H9 (cell line): ENCODE data around the gene SRP54. TPM values are rescaled to one million over a fixed set of nuclear protein-coding genes. Genes with fewer than 3 reads are reported as not detected.
"Not testable (repeated sequence)": the region's sequence is repeated elsewhere in the genome, so short reads cannot be mapped to it uniquely, and the experiment has no call there.

ENCODE experiments used
- DNase-seq: peaks from one replicate; pipeline ENCODE4 v3.0.0-alpha.2; 2017
- H2AFZ ChIP-seq: one replicate; pipeline ENCODE4 v1.6.1; 2013; ENCODE audit warnings: mild to moderate bottlenecking, low read length, control low read depth, moderate library complexity
- H2AK5ac ChIP-seq: 2 replicates; pipeline ENCODE4 v1.6.1; 2013; ENCODE audit warnings: low read length, control low read depth, mixed read lengths; ENCODE audit not compliant: insufficient read length
- H2BK120ac ChIP-seq: one replicate; pipeline ENCODE4 v1.6.1; 2013; ENCODE audit warnings: low read depth, mild to moderate bottlenecking, low read length, control low read depth, inconsistent platforms; ENCODE audit not compliant: poor library complexity, severe bottlenecking
- H2BK12ac ChIP-seq: 2 replicates; pipeline ENCODE4 v1.6.1; 2013; ENCODE audit warnings: low read length, control low read depth, mixed read lengths, low read depth; ENCODE audit not compliant: insufficient read length
- H2BK15ac ChIP-seq: 2 replicates; pipeline ENCODE4 v1.6.1; 2013; ENCODE audit warnings: low read depth, low read length, control low read depth
- H2BK20ac ChIP-seq: one replicate; pipeline ENCODE4 v1.6.1; 2013; ENCODE audit warnings: low read depth, mild to moderate bottlenecking, low read length, control low read depth, inconsistent platforms; ENCODE audit not compliant: poor library complexity, severe bottlenecking
- H2BK5ac ChIP-seq: 2 replicates; pipeline ENCODE4 v1.6.1; 2013; ENCODE audit warnings: low read length, control low read depth, mixed read lengths; ENCODE audit not compliant: insufficient read length
- H3K14ac ChIP-seq: 2 replicates; pipeline ENCODE4 v1.6.1; 2013; ENCODE audit warnings: low read length, control low read depth; ENCODE audit not compliant: insufficient read depth
- H3K18ac ChIP-seq: 2 replicates; pipeline ENCODE4 v1.6.1; 2013; ENCODE audit warnings: low read depth, mild to moderate bottlenecking, mixed read lengths, low read length, control low read depth; ENCODE audit not compliant: insufficient read length
- H3K23ac ChIP-seq: 2 replicates; pipeline ENCODE4 v1.6.1; 2013; ENCODE audit warnings: low read length, control low read depth, mixed read lengths, low read depth; ENCODE audit not compliant: insufficient read length
- H3K23me2 ChIP-seq: 2 replicates; pipeline ENCODE4 v1.6.1; 2013; ENCODE audit warnings: low read depth, mild to moderate bottlenecking, mixed read lengths, low read length, control low read depth; ENCODE audit not compliant: insufficient read length, poor library complexity, severe bottlenecking
- H3K27ac ChIP-seq: 2 replicates; pipeline ENCODE4 v1.5.1; 2013; ENCODE audit warnings: low read length, control low read depth, mixed read lengths, low read depth; ENCODE audit not compliant: insufficient read length
- H3K27me3 ChIP-seq: 2 replicates; pipeline ENCODE4 v1.6.1; 2013; ENCODE audit warnings: low read length, control low read depth, inconsistent platforms; ENCODE audit not compliant: insufficient read depth
- H3K4ac ChIP-seq: 2 replicates; pipeline ENCODE4 v1.6.1; 2013; ENCODE audit warnings: low read depth, mild to moderate bottlenecking, control low read depth, inconsistent platforms, low read length, moderate library complexity
- H3K4me1 ChIP-seq: 2 replicates; pipeline ENCODE4 v1.6.1; 2013; ENCODE audit warnings: low read length, control low read depth, inconsistent platforms; ENCODE audit not compliant: insufficient read depth
- H3K4me2 ChIP-seq: 2 replicates; pipeline ENCODE4 v1.6.1; 2013; ENCODE audit warnings: low read length, control low read depth, mixed read lengths; ENCODE audit not compliant: insufficient read length, insufficient read depth
- H3K56ac ChIP-seq: 2 replicates; pipeline ENCODE4 v1.6.1; 2013; ENCODE audit warnings: low read depth, mild to moderate bottlenecking, mixed read lengths, low read length, control low read depth; ENCODE audit not compliant: insufficient read length
- H3K79me1 ChIP-seq: 2 replicates; pipeline ENCODE4 v1.6.1; 2013; ENCODE audit warnings: low read depth, mild to moderate bottlenecking, moderate library complexity, low read length, control low read depth, inconsistent platforms; ENCODE audit not compliant: insufficient read depth, poor library complexity, severe bottlenecking
- H3K79me2 ChIP-seq: 2 replicates; pipeline ENCODE4 v1.6.1; 2013; ENCODE audit warnings: low read length, control low read depth, inconsistent platforms; ENCODE audit not compliant: insufficient read depth
- H3K9ac ChIP-seq: 2 replicates; pipeline ENCODE4 v1.6.1; 2013; ENCODE audit warnings: low read length, control low read depth, mixed read lengths; ENCODE audit not compliant: insufficient read length; ENCODE audit errors: extremely low read depth
- H3K9me3 ChIP-seq: one replicate; pipeline ENCODE4 v1.6.1; 2013; ENCODE audit warnings: low read depth, low read length, inconsistent platforms; ENCODE audit not compliant: control insufficient read depth
- H3T11ph ChIP-seq: one replicate; pipeline ENCODE4 v1.6.1; 2013; ENCODE audit warnings: mild to moderate bottlenecking, low read length, control low read depth, inconsistent platforms
- H4K20me1 ChIP-seq: one replicate; pipeline ENCODE4 v1.6.1; 2013; ENCODE audit not compliant: control insufficient read depth, insufficient read length, insufficient read depth
- H4K5ac ChIP-seq: 2 replicates; pipeline ENCODE4 v1.6.1; 2013; ENCODE audit warnings: low read depth, mild to moderate bottlenecking, mixed read lengths, low read length, control low read depth; ENCODE audit not compliant: insufficient read length
- H4K8ac ChIP-seq: replicated peaks from 2 replicates; pipeline ENCODE4 v1.6.1; 2013; ENCODE audit warnings: low read length, control low read depth, mixed read lengths, low read depth; ENCODE audit not compliant: insufficient read length
- H4K91ac ChIP-seq: 2 replicates; pipeline ENCODE4 v1.6.1; 2013; ENCODE audit warnings: low read depth, mild to moderate bottlenecking, moderate library complexity, mixed read lengths, low read length, control low read depth; ENCODE audit not compliant: insufficient read length
- H3K27ac Mint-ChIP-seq, 3 experiments: 2 replicates in 2 of 3; 3 replicates in 1 of 3; pipeline ENCODE4 v1.8.0; 2020 to 2021; ENCODE audit warnings: mixed read lengths in 3 of 3, mild to moderate bottlenecking in 1 of 3, moderate library complexity in 1 of 3
- H3K27me3 Mint-ChIP-seq: 2 replicates; pipeline ENCODE4 v1.8.0; 2021; ENCODE audit warnings: low read depth, mild to moderate bottlenecking, moderate library complexity, mixed read lengths
- H3K36me3 Mint-ChIP-seq, 3 experiments: 2 replicates in 2 of 3; 3 replicates in 1 of 3; pipeline ENCODE4 v1.8.0; 2020 to 2021; ENCODE audit warnings: low read depth in 3 of 3, mixed read lengths in 3 of 3; ENCODE audit not compliant: insufficient read depth in 1 of 3
- H3K4me1 Mint-ChIP-seq, 2 experiments: 2 replicates each; pipeline ENCODE4 v1.8.0; 2020; ENCODE audit warnings: mixed read lengths in 2 of 2
- H3K4me3 Mint-ChIP-seq, 2 experiments: 2 replicates in 1 of 2; 3 replicates in 1 of 2; pipeline ENCODE4 v1.8.0; 2020 to 2021; ENCODE audit warnings: mild to moderate bottlenecking in 2 of 2, mixed read lengths in 2 of 2, moderate library complexity in 1 of 2
- H3K9me3 Mint-ChIP-seq, 2 experiments: 2 replicates in 1 of 2; 3 replicates in 1 of 2; pipeline ENCODE4 v1.8.0; 2020; ENCODE audit warnings: mild to moderate bottlenecking in 2 of 2, mixed read lengths in 2 of 2, moderate library complexity in 1 of 2
- CTCF ChIP-seq: fragments of 200-600 bp; sonication (generic); conservative IDR thresholded peaks from 3 replicates; pipeline ENCODE4 v1.8.0; 2021; ENCODE audit warnings: antibody characterized with exemption, mild to moderate bottlenecking
- WGBS: extraction: QIAGEN DNeasy Blood & Tissue Kit; methylation state at CpG from one replicate; pipeline ENCODE4 v1.1.7; 2013; ENCODE audit warnings: missing lambda C conversion rate, low lambda C conversion rate, mixed read lengths; ENCODE audit not compliant: insufficient read length; ENCODE audit errors: extremely low coverage; 5-methylcytosine and 5-hydroxymethylcytosine counted together
- total RNA-seq: library from RNA; stranded (reverse); gene quantifications from 2 replicates; pipeline ENCODE4 v1.2.1, GENCODE V29; 2021

SRP54 gene
- total RNA-seq, 1 experiment from 2014 or later = 57.7 TPM

GRCh38 chr14:35052637-35053036 lies 69.8 kb downstream of the SRP54 start:
- Histone ChIP-seq H3K79me2 (no peaks in the 10 kb centered on the region), H2BK12ac (no peak overlapping the region), H3T11ph (no peak overlapping the region), H3K9me3 (no peaks in the 10 kb centered on the region), H2BK15ac (no peak overlapping the region), H4K8ac (no peak overlapping the region), H3K27me3 (no peaks in the 10 kb centered on the region), H3K4me2 (no peak overlapping the region), H3K79me1 (no peaks in the 10 kb centered on the region), H2AFZ (no peak overlapping the region), H2AK5ac (no peak overlapping the region), H3K18ac (no peak overlapping the region), H3K23ac (no peak overlapping the region), H3K9ac (no peak overlapping the region), H4K91ac (no peak overlapping the region), H4K20me1 (no peaks in the 10 kb centered on the region), H3K27ac (no peak overlapping the region), H2BK120ac (no peak overlapping the region), H3K4me1 (no peaks in the 10 kb centered on the region), H2BK5ac (no peak overlapping the region), H3K23me2 (no peaks in the 10 kb centered on the region), H2BK20ac (no peak overlapping the region), H3K4ac (no peak overlapping the region), H4K5ac (no peak overlapping the region), H3K56ac (no peak overlapping the region), H3K14ac (no peak overlapping the region)
- no peak overlapping the region for H3K27ac Mint-ChIP-seq
- no peak overlapping the region for H3K4me3 Mint-ChIP-seq
- TF ChIP-seq CTCF = no peak
- WGBS = no CpG with 5 or more reads among the region's 2 CpGs
- H3K4me1 Mint-ChIP-seq = peaks cover 6% of the 10 kb centered on the region in 2 experiments
- H3K27me3 Mint-ChIP-seq = no peaks in the 10 kb centered on the region
- H3K9me3 Mint-ChIP-seq = no peaks in the 10 kb centered on the region
- peaks cover 7 to 28% (median 19%) of the 10 kb centered on the region in 3 experiments; a peak in 6 of 7 replicates for H3K36me3 Mint-ChIP-seq
- no peak for DNase-seq

- not testable (repeated sequence) for H2BK20ac ChIP-seq, H3K56ac ChIP-seq, H3K4me2 ChIP-seq, H3K9me3 Mint-ChIP-seq, H4K91ac ChIP-seq, H3T11ph ChIP-seq, H2AK5ac ChIP-seq, H2AFZ ChIP-seq, H3K4me1 ChIP-seq, H3K27ac ChIP-seq, H4K8ac ChIP-seq, H3K9me3 ChIP-seq, H3K27me3 ChIP-seq, H3K27me3 Mint-ChIP-seq, H2BK120ac ChIP-seq, H3K79me2 ChIP-seq, H3K18ac ChIP-seq, H4K20me1 ChIP-seq, H3K14ac ChIP-seq, H3K23ac ChIP-seq, H2BK15ac ChIP-seq, H3K4ac ChIP-seq, H2BK12ac ChIP-seq, H3K4me3 Mint-ChIP-seq, H4K5ac ChIP-seq, H2BK5ac ChIP-seq, H3K23me2 ChIP-seq, H3K79me1 ChIP-seq, H3K9ac ChIP-seq
- peaks cover 11 to 22% (median 18%) of the 10 kb centered on the region in 3 experiments for H3K36me3 Mint-ChIP-seq
- no CpG with 5 or more reads among the region's 1 CpG for WGBS
- peaks cover 9 to 13% of the 10 kb centered on the region in 2 experiments for H3K4me1 Mint-ChIP-seq
- peak; percentile 52 for DNase-seq
- H3K27ac Mint-ChIP-seq = peak overlapping the region in 1 of 3 experiments; percentile 89; a peak in 2 of 7 replicates
These were observed 78.5 kb downstream of the SRP54 start for GRCh38 chr14:35061113-35061791.
